Endothelial cell of umbilical vein (primary cell): ENCODE results near the gene AGFG2. TPM values are rescaled to one million over a fixed set of nuclear protein-coding genes. Genes with fewer than 3 reads are reported as not detected.
A peak's percentile ranks its signal among the peaks of the same experiment; 100 is the strongest.

Source experiments
- BruUV-seq: library from RNA; stranded (reverse); fragments of 400-500 nt; replicated peaks from 2 replicates; lab custom pipeline; 2021; lab: Mats Ljungman, UMichigan
- CTCF ChIA-PET: fragments of 300-600, 350-600 bp; sonication (Branson Sonifier 250); formaldehyde crosslinking; loops from one replicate; lab custom pipeline; 2021; ENCODE audit warnings: antibody characterized with exemption, inconsistent platforms; lab: Charles Lee
- POLR2A ChIA-PET: fragments of 300-600, 350-600 bp; sonication (Branson Sonifier 250); formaldehyde crosslinking; loops from one replicate; lab custom pipeline; 2021; ENCODE audit warnings: antibody characterized with exemption, inconsistent platforms; lab: Charles Lee
- DNase-seq: peaks from one replicate; pipeline ENCODE4 v3.0.0-alpha.2; 2011; ENCODE audit warnings: low read depth, low spot score
- FAIRE-seq: peaks from 2 replicates; lab custom pipeline; 2011; peaks lifted over from hg19 to GRCh38; lab: Jason Lieb, UNC
- H2AFZ ChIP-seq: 2 replicates; pipeline ENCODE4 v1.6.0; 2012; ENCODE audit warnings: low read depth, low read length, control low read depth, inconsistent platforms
- H3K27ac ChIP-seq: 2 replicates; pipeline ENCODE4 v1.5.1; 2011; ENCODE audit warnings: low read depth, mild to moderate bottlenecking, control low read depth, low read length, moderate library complexity; ENCODE audit not compliant: insufficient read depth
- H3K27me3 ChIP-seq, 2 experiments: 2 replicates each; pipeline versions ENCODE4 v1.6.0 to v1.6.1; 2011; ENCODE audit warnings: low read length in 2 of 2, mixed read lengths in 1 of 2; ENCODE audit not compliant: control insufficient read depth in 2 of 2, insufficient read depth in 2 of 2
- H3K36me3 ChIP-seq, 2 experiments: 2 replicates in 1 of 2; 3 replicates in 1 of 2; pipeline ENCODE4 v1.5.1; 2011; ENCODE audit warnings: low read length in 2 of 2, mild to moderate bottlenecking in 1 of 2, moderate library complexity in 1 of 2; ENCODE audit not compliant: control insufficient read depth in 2 of 2, insufficient read depth in 2 of 2; ENCODE audit errors: extremely low read depth in 1 of 2
- H3K4me1 ChIP-seq: 3 replicates; pipeline ENCODE4 v1.5.1; 2011; ENCODE audit warnings: mild to moderate bottlenecking, low read length; ENCODE audit not compliant: control insufficient read depth, insufficient read depth; ENCODE audit errors: extremely low read depth
- H3K4me2 ChIP-seq: 2 replicates; pipeline ENCODE4 v1.6.1; 2011; ENCODE audit warnings: low read length, control low read depth, mixed read lengths; ENCODE audit not compliant: insufficient read depth
- H3K4me3 ChIP-seq, 3 experiments: fragments of 200-600 bp in 1 of 3; sonication (generic), shearing (Covaris generic) in 1 of 3; replicated peaks in 1 of 3; 2 replicates each; pipeline ENCODE4 v1.5.1; 2011 to 2016; ENCODE audit warnings: control low read depth in 3 of 3, low read length in 3 of 3, mild to moderate bottlenecking in 2 of 3, inconsistent platforms in 1 of 3, low read depth in 1 of 3, moderate library complexity in 1 of 3; ENCODE audit not compliant: insufficient read depth in 1 of 3
- H3K79me2 ChIP-seq: 2 replicates; pipeline ENCODE4 v1.6.0; 2012; ENCODE audit warnings: low read length, inconsistent platforms; ENCODE audit not compliant: control insufficient read depth, insufficient read depth
- H3K9ac ChIP-seq: replicated peaks from 2 replicates; pipeline ENCODE3; 2011; ENCODE audit warnings: low read length, control low read depth; ENCODE audit not compliant: insufficient read depth; ENCODE audit errors: extremely low read depth
- H3K9me1 ChIP-seq: replicated peaks from 3 replicates; pipeline ENCODE4 v1.6.0; 2011; ENCODE audit warnings: mild to moderate bottlenecking, low read length; ENCODE audit not compliant: control insufficient read depth, insufficient read depth; ENCODE audit errors: extremely low read depth
- H3K9me3 ChIP-seq: replicated peaks from 2 replicates; pipeline ENCODE4 v1.5.1; 2012; ENCODE audit warnings: low read length, inconsistent platforms; ENCODE audit not compliant: control insufficient read depth, insufficient read depth
- H4K20me1 ChIP-seq: replicated peaks from 2 replicates; pipeline ENCODE3; 2011; ENCODE audit warnings: mild to moderate bottlenecking, low read length; ENCODE audit not compliant: control insufficient read depth, insufficient read depth; ENCODE audit errors: extremely low read depth
- CTCF ChIP-seq, 2 donors: IDR thresholded peaks; 1 replicate in 1 of 2; 2 replicates in 1 of 2; pipeline ENCODE4 v1.5.1; 2011; ENCODE audit warnings: low read length in 2 of 2, mild to moderate bottlenecking in 2 of 2, moderate library complexity in 2 of 2, control low read depth in 1 of 2, inconsistent platforms in 1 of 2, low read depth in 1 of 2; ENCODE audit not compliant: insufficient read depth in 1 of 2; ENCODE audit errors: extremely low read depth in 1 of 2
- EZH2 ChIP-seq: IDR thresholded peaks from 2 replicates; pipeline ENCODE4 v1.6.1; 2012; ENCODE audit warnings: borderline replicate concordance, low read depth, mild to moderate bottlenecking, moderate library complexity, low read length, inconsistent platforms; ENCODE audit not compliant: severe bottlenecking
- FOS ChIP-seq: IDR thresholded peaks from 2 replicates; pipeline ENCODE4 v1.6.1; 2011; ENCODE audit warnings: mild to moderate bottlenecking, low read length, moderate library complexity, borderline replicate concordance; ENCODE audit not compliant: insufficient read depth
- GATA2 ChIP-seq: IDR thresholded peaks from 2 replicates; pipeline ENCODE4 v1.7.0; 2011; ENCODE audit warnings: low read depth, mild to moderate bottlenecking, moderate library complexity, mixed read lengths, low read length; ENCODE audit not compliant: insufficient read length, insufficient read depth
- JUN ChIP-seq: IDR thresholded peaks from 2 replicates; pipeline ENCODE4 v1.6.1; 2011; ENCODE audit warnings: borderline replicate concordance, low read depth; ENCODE audit not compliant: insufficient read length, insufficient read depth
- MYC ChIP-seq: IDR thresholded peaks from one replicate; pipeline ENCODE4 v1.6.1; 2011; ENCODE audit warnings: mild to moderate bottlenecking, low read depth, low read length
- POLR2A ChIP-seq: IDR thresholded peaks from 2 replicates; pipeline ENCODE4 v1.6.1; 2012; ENCODE audit warnings: low read depth, mild to moderate bottlenecking, control low read depth, low read length
- POLR2AphosphoS5 ChIP-seq: IDR thresholded peaks from 2 replicates; pipeline ENCODE4 v1.6.1; 2012; ENCODE audit warnings: low read depth, mild to moderate bottlenecking, control low read depth, low read length, moderate library complexity; ENCODE audit not compliant: insufficient read depth
- dilution Hi-C: fragments of 300-500 bp; cut with MboI; formaldehyde crosslinking; loops from one replicate; pipeline ENCODE4 v1.15.0; 2019; ENCODE audit warnings: low sequenced_read_pairs; ENCODE audit not compliant: extremely low pct_ligation_motif_present
- intact Hi-C: fragments of 100-400 bp; cut with micrococcal nuclease; formaldehyde crosslinking; loops from one replicate; pipeline ENCODE4 v1.10.0; 2022
- polyA plus RNA-seq, 4 experiments: library from polyadenylated mRNA; depleted of rRNA in 3 of 4; stranded (reverse) in 3 of 4; unstranded in 1 of 4; fragments of >200 nt; gene quantifications; 2 replicates each; pipeline versions ENCODE4 v1.2.1 to v1.2.3, GENCODE V29; 2011 to 2012; ENCODE audit warnings: missing spikeins in 1 of 4
- total RNA-seq: library from RNA; stranded (reverse); gene quantifications from 2 replicates; pipeline ENCODE4 v1.2.3, GENCODE V29; 2021
- TF ChIP-seq, protein P1 (sequence below): IDR thresholded peaks from 2 replicates; pipeline ENCODE4 v1.6.1; 2011; ENCODE audit not compliant: insufficient read depth, insufficient read length

The AGFG2 gene
- total and polyA plus RNA-seq, 2 donors (not counting 3 experiments of a cell fraction or from before 2014, with no cell fraction given), result 33.6 to 44.6 TPM

DNA sequence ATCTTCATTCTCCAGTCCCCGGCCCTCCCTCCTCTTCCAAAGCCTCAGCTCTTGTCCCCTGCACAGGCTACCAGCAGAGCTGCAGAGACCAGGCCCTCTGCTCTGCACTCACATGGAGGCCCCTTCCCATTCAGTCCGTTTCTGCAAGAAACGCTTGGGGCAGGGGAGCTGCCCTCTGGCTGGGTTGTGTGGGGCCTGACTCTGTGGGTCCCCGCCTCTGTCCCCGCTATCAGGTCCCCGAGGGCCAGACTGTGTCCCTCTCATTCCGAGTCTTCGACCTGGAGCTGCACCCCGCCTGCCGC, 64.7 kb downstream of the AGFG2 start:
- Histone ChIP-seq H3K27ac (no peak overlapping the region), H2AFZ (peak overlapping the region; percentile 96), H3K9me1 (no peaks in the 10 kb centered on the region), H3K79me2 (no peaks in the 10 kb centered on the region), H3K9ac (peak overlapping the region; percentile 16), H4K20me1 (no peaks in the 10 kb centered on the region), H3K4me3 (peak overlapping the region in 1 of 3 experiments; percentile 28), H3K27me3 (no peaks in the 10 kb centered on the region), H3K9me3 (no peaks in the 10 kb centered on the region), H3K4me1 (peaks cover 25% of the 10 kb centered on the region), H3K36me3 (no peaks in the 10 kb centered on the region), H3K4me2 (peak overlapping the region; percentile 42)
- DNase-seq (no peak), FAIRE-seq (no peak)
- TF ChIP-seq POLR2A (no peak), GATA2 (no peak), EZH2 (no peak), FOS (no peak), MYC (no peak), CTCF (IDR thresholded peaks at IDR 0.05; ENCODE audit: extremely low read depth in 1 of 2, insufficient read depth in 1 of 2, low read depth in 1 of 2, low read length in 2 of 2) (no peak), JUN (no peak), POLR2AphosphoS5 (no peak)
- TF ChIP-seq, protein P1, sequence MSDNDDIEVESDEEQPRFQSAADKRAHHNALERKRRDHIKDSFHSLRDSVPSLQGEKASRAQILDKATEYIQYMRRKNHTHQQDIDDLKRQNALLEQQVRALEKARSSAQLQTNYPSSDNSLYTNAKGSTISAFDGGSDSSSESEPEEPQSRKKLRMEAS, result no peak
- ChIA-PET POLR2A (no interaction called here), CTCF (interaction anchor here (1.1 to 2.8 kb wide), 4 partner anchors 9 to 77 kb away, joined by 3 to 10 read pairs (median 4); partner anchors contain the start of genes FBXO24 and MOSPD3)
- intact Hi-C loops (loop anchor here (1.0 to 2.0 kb wide), 4 partner anchors 9 to 79 kb away; partner anchors contain the start of genes FBXO24, GNB2, LRCH4 and MOSPD3), dilution Hi-C loops (no loop called here)
- BruUV-seq, result no TSS peak
